ENCODE data around the gene MYLIP. TPM values are rescaled to one million over a fixed set of nuclear protein-coding genes. Genes with fewer than 3 reads are reported as not detected.

Gene MYLIP
- total RNA-seq, result 100 to 1,000 TPM; 191 to 229 TPM
- total RNA-seq, result 36.7 to 364 reads per million in 2 donors

DNA sequence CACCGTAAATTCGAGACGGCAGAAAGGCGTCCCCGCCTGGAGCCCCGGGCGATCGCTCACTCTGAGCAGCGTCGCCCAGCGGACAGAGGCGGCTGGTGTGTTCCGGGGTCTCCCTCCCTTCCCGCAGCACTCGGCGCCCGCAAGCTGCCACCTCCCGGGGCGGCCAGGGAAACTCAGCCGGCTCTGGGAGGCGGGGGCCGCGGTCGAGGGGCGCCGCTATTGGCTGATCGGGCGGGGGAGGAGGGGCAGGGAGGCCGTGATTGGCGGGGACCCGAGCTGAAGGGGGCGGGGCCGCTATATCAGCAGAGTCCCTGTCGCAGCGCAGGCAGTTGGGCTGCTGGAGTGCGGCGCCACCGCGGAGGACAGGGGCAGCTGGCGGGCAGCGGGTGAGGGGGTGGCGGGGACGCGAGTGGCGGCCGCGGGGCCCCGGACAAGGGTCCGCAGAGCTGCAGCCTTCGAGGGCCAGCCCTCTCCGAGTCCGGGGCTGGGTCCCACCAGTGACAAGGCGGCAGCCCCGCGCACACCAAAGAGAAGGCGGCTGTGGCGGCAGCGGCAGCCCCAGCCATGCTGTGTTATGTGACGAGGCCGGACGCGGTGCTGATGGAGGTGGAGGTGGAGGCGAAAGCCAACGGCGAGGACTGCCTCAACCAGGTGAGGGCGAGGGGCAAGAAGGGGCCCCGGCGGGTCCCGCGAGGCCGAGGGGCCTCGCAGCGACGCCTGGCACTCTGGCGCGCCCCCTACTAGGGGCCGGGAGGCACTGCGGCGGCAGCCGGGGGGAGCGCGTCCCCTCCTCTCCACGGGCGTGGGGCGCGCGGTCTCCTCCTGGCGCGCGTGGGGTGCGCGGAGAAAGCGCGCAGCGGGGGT lies at the start of gene MYLIP:
Gene MYLIP, plus strand, starts transcription at position 328 of the 864 bp plus-strand sequence. Its CDS starts 237 bp downstream, at position 565.
- peak within 1 kb of the TSS; percentile 94 for H3K4me3 Mint-ChIP-seq
- ATAC-seq (peak; percentile 83), DNase-seq (peak; percentile 98)
- H3K9me3 ChIP-seq (ENCODE audit: control insufficient read depth, low read length, poor library complexity, severe bottlenecking), result no peaks in the 10 kb centered on the region
- H3K27ac Mint-ChIP-seq, result peak within 1 kb of the TSS; percentile 93
- H3K36me3 Mint-ChIP-seq (ENCODE audit: low read depth), result peaks cover 4% of the 10 kb centered on the region
- H3K27me3 Mint-ChIP-seq, result peaks cover 16% of the 10 kb centered on the region
- peaks cover 18% of the 10 kb centered on the region for H3K4me1 Mint-ChIP-seq

DNA sequence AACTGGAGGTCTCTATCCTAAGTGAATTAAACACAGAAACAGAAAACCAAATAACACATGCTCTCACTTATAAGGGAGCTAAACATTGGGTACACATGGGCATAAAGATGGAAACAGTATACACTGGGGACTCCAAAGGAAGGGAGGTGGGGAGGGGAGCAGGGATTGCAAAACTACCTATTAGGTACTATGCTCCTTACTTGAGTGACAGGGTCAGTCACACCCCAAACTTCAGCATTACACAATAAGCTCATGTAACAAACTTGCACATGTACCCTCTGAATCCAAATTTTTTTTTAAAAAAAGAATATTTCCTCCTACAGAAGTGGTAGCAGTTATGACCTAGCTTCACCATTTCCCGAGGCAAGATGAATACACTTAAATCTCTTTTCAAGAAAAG lies 49.5 kb upstream of the MYLIP start:
- no peak overlapping the region for H3K27ac Mint-ChIP-seq
- H3K4me3 Mint-ChIP-seq, result no peak overlapping the region
- no peaks in the 10 kb centered on the region for H3K27me3 Mint-ChIP-seq
- DNase-seq (no peak), ATAC-seq (no peak)
- no peaks in the 10 kb centered on the region for H3K9me3 ChIP-seq (ENCODE audit: control insufficient read depth, low read length, poor library complexity, severe bottlenecking)
- peaks cover 2% of the 10 kb centered on the region for H3K36me3 Mint-ChIP-seq (ENCODE audit: low read depth)
- no peaks in the 10 kb centered on the region for H3K4me1 Mint-ChIP-seq

DNA sequence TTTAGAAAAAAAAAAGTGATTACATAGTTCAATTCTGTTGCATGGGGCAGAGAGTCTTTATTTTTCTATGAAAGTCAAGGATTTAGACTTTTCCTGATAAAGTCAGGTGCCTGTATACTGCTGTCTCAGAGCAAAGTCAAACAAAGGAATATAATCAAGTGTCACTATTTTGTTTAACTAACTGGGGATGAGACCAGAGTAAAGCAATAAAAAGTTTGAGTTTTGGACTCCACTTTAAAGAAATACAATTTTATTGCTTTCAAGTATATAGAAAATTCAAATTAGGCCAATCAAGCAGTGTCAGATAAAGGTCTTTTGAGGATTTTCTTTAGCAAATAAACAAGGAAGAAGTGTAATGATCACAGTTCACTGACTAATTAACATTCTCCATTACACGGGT lies 48.7 kb upstream of the MYLIP start:
- Mint-ChIP-seq H3K4me1 (no peaks in the 10 kb centered on the region), H3K36me3 (ENCODE audit: low read depth) (peaks cover 2% of the 10 kb centered on the region), H3K27ac (no peak overlapping the region), H3K27me3 (no peaks in the 10 kb centered on the region), H3K4me3 (no peak overlapping the region)
- ATAC-seq (no peak), DNase-seq (no peak)
- H3K9me3 ChIP-seq (ENCODE audit: control insufficient read depth, low read length, poor library complexity, severe bottlenecking), result peaks cover 1% of the 10 kb centered on the region

- H3K27ac Mint-ChIP-seq, result no peak overlapping the region
- H3K4me1 Mint-ChIP-seq, result no peaks in the 10 kb centered on the region
- H3K9me3 ChIP-seq (ENCODE audit: control insufficient read depth, low read length, poor library complexity, severe bottlenecking), result peaks cover 2% of the 10 kb centered on the region
- no peak overlapping the region for H3K4me3 Mint-ChIP-seq
- ATAC-seq (no peak), DNase-seq (no peak)
- H3K36me3 Mint-ChIP-seq (ENCODE audit: low read depth), result peaks cover 2% of the 10 kb centered on the region
- H3K27me3 Mint-ChIP-seq, result no peaks in the 10 kb centered on the region
Observed at GRCh38 chr6:16081326-16081725, 47.6 kb upstream of the MYLIP start.

DNA sequence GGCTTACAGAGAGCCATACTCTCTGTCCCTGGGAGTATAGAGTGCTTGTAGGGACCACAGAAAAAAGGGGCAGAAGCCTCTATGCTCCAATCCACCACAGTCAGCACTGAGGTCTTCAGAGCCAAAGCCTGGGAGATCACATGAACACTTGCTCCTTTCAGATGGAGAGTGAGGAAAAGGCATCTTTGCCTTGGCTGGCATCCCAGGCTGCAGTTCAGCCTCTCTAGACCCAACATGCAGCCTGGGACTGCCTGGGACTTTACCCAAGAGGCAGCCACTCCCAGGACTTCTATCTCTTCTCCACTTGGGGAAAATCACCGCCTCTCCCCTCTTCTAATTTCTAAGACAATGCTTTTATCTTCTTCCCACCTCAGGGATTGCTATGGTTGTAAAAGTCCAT lies 46.5 kb upstream of the MYLIP start:
- Mint-ChIP-seq H3K27ac (no peak overlapping the region), H3K4me3 (no peak overlapping the region), H3K4me1 (no peaks in the 10 kb centered on the region), H3K27me3 (peaks cover 5% of the 10 kb centered on the region), H3K36me3 (ENCODE audit: low read depth) (peaks cover 2% of the 10 kb centered on the region)
- peaks cover 2% of the 10 kb centered on the region for H3K9me3 ChIP-seq (ENCODE audit: control insufficient read depth, low read length, poor library complexity, severe bottlenecking)
- DNase-seq (no peak), ATAC-seq (no peak)

GRCh38 chr6:16086965-16087364 lies 41.9 kb upstream of the MYLIP start:
- Mint-ChIP-seq H3K4me3 (no peak overlapping the region), H3K27ac (no peak overlapping the region), H3K27me3 (peaks cover 31% of the 10 kb centered on the region), H3K4me1 (no peaks in the 10 kb centered on the region), H3K36me3 (ENCODE audit: low read depth) (no peaks in the 10 kb centered on the region)
- peaks cover 2% of the 10 kb centered on the region for H3K9me3 ChIP-seq (ENCODE audit: control insufficient read depth, low read length, poor library complexity, severe bottlenecking)
- no peak for ATAC-seq
- DNase-seq, result no peak

DNA sequence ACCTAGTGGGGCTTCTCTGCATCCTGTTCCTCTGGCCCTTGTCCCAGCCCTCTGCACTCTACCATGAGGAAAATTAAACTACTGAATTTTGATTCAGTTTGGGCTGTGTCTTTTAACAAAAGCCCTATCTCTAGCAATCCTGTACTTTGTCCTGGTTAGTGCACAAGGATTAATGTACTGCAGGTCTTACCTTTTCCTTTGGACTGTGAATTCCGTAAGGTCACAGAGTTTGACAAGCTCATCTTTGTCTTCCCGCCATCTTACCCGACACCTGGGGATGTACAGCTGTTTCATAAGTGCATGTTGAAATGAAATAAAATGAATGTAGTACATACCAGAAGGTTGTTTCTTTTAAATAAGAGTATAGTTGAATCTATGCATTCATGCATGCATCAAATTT lies 41.5 kb upstream of the MYLIP start:
- DNase-seq (no peak), ATAC-seq (no peak)
- no peaks in the 10 kb centered on the region for H3K36me3 Mint-ChIP-seq (ENCODE audit: low read depth)
- peaks cover 35% of the 10 kb centered on the region for H3K27me3 Mint-ChIP-seq
- no peaks in the 10 kb centered on the region for H3K4me1 Mint-ChIP-seq
- no peak overlapping the region for H3K4me3 Mint-ChIP-seq
- H3K9me3 ChIP-seq (ENCODE audit: control insufficient read depth, low read length, poor library complexity, severe bottlenecking), result peaks cover 2% of the 10 kb centered on the region
- H3K27ac Mint-ChIP-seq, result no peak overlapping the region

DNA sequence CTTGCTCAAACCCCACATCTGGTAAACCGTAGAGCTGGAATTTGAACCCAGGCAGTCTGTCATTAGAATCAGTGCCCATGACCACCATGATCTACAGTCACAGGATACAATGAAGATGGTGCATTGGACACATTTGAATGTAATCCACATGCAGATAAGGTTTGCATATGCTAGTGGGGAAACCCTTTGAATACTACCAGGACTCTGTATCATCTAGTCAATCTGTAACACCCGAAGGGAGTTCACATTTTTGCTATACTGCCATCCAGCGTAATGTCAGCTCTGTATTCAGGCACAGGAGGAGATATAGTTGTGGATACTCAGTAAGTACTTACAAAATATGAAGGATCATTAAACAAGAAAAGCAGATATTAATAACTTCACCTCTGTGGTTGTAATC lies 40.5 kb upstream of the MYLIP start:
- DNase-seq (no peak), ATAC-seq (no peak)
- Mint-ChIP-seq H3K4me3 (no peak overlapping the region), H3K27me3 (peaks cover 42% of the 10 kb centered on the region), H3K36me3 (ENCODE audit: low read depth) (no peaks in the 10 kb centered on the region), H3K27ac (no peak overlapping the region), H3K4me1 (no peaks in the 10 kb centered on the region)
- peaks cover 2% of the 10 kb centered on the region for H3K9me3 ChIP-seq (ENCODE audit: control insufficient read depth, low read length, poor library complexity, severe bottlenecking)

GRCh38 chr6:16089232-16090062 lies 39.4 kb upstream of the MYLIP start:
- ATAC-seq (no peak), DNase-seq (no peak)
- Mint-ChIP-seq H3K27ac (no peak overlapping the region), H3K36me3 (ENCODE audit: low read depth) (no peaks in the 10 kb centered on the region), H3K27me3 (peaks cover 42% of the 10 kb centered on the region), H3K4me1 (no peaks in the 10 kb centered on the region), H3K4me3 (no peak overlapping the region)
- H3K9me3 ChIP-seq (ENCODE audit: control insufficient read depth, low read length, poor library complexity, severe bottlenecking), result peaks cover 2% of the 10 kb centered on the region

DNA sequence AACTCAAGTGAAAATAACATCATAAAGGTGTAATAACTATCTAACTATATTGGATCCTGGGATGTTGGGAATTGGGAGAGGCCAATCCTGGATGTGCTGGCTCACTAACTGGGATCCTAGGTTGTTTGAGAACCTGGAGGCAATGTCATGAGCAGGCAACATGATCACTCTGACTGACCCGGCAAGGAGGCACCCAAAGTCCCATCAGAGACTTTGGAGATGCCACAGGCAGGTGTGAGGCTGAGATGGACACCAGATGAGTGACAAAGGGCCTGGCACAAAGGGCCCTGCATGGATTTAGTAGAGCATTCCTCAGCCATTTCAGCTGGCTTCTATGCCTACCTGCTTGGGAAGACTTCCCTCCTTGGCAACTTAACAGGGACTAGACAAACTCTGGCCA lies 38.4 kb upstream of the MYLIP start:
- no peak overlapping the region for H3K4me3 Mint-ChIP-seq
- H3K27ac Mint-ChIP-seq, result no peak overlapping the region
- no peaks in the 10 kb centered on the region for H3K4me1 Mint-ChIP-seq
- no peaks in the 10 kb centered on the region for H3K9me3 ChIP-seq (ENCODE audit: control insufficient read depth, low read length, poor library complexity, severe bottlenecking)
- ATAC-seq (no peak), DNase-seq (no peak)
- H3K36me3 Mint-ChIP-seq (ENCODE audit: low read depth), result no peaks in the 10 kb centered on the region
- H3K27me3 Mint-ChIP-seq, result peaks cover 42% of the 10 kb centered on the region

- DNase-seq (no peak), ATAC-seq (no peak)
- no peaks in the 10 kb centered on the region for H3K36me3 Mint-ChIP-seq (ENCODE audit: low read depth)
- H3K27ac Mint-ChIP-seq, result no peak overlapping the region
- H3K9me3 ChIP-seq (ENCODE audit: control insufficient read depth, low read length, poor library complexity, severe bottlenecking), result no peaks in the 10 kb centered on the region
- H3K4me3 Mint-ChIP-seq, result no peak overlapping the region
- H3K4me1 Mint-ChIP-seq, result no peaks in the 10 kb centered on the region
- H3K27me3 Mint-ChIP-seq, result peaks cover 42% of the 10 kb centered on the region
Observed at GRCh38 chr6:16090920-16091319, 38.0 kb upstream of the MYLIP start.

GRCh38 chr6:16092140-16092539 lies 36.7 kb upstream of the MYLIP start:
- Mint-ChIP-seq H3K4me3 (no peak overlapping the region), H3K27ac (no peak overlapping the region), H3K4me1 (no peaks in the 10 kb centered on the region), H3K27me3 (peaks cover 39% of the 10 kb centered on the region), H3K36me3 (ENCODE audit: low read depth) (no peaks in the 10 kb centered on the region)
- DNase-seq, result no peak
- no peak for ATAC-seq
- no peaks in the 10 kb centered on the region for H3K9me3 ChIP-seq (ENCODE audit: control insufficient read depth, low read length, poor library complexity, severe bottlenecking)

DNA sequence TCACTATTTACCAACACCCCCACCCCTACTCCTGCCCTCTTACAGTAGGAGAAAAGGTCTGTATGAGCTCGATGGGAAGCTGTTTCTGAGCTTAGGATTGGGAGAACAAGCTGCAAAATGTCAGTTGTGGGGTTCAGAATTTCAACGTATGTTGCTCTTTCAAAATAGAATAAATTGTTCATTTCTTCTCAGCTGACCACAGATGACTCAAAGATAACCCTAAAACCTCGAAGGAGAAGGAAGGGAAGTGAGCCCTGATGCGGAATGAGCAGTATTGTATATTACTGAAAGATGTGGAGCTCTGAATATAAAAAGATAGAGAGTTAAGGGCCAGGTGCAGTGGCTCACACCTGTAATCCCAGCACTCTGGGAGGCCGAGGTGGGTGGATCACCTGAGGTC lies 35.9 kb upstream of the MYLIP start:
- Mint-ChIP-seq H3K4me1 (no peaks in the 10 kb centered on the region), H3K27ac (no peak overlapping the region), H3K36me3 (ENCODE audit: low read depth) (no peaks in the 10 kb centered on the region), H3K4me3 (no peak overlapping the region), H3K27me3 (peaks cover 30% of the 10 kb centered on the region)
- no peak for ATAC-seq
- DNase-seq, result no peak
- no peaks in the 10 kb centered on the region for H3K9me3 ChIP-seq (ENCODE audit: control insufficient read depth, low read length, poor library complexity, severe bottlenecking)

Measured in T-helper 17 cell (primary cell).